ENCODE results near the gene CLBA1.

The CLBA1 gene

DNA sequence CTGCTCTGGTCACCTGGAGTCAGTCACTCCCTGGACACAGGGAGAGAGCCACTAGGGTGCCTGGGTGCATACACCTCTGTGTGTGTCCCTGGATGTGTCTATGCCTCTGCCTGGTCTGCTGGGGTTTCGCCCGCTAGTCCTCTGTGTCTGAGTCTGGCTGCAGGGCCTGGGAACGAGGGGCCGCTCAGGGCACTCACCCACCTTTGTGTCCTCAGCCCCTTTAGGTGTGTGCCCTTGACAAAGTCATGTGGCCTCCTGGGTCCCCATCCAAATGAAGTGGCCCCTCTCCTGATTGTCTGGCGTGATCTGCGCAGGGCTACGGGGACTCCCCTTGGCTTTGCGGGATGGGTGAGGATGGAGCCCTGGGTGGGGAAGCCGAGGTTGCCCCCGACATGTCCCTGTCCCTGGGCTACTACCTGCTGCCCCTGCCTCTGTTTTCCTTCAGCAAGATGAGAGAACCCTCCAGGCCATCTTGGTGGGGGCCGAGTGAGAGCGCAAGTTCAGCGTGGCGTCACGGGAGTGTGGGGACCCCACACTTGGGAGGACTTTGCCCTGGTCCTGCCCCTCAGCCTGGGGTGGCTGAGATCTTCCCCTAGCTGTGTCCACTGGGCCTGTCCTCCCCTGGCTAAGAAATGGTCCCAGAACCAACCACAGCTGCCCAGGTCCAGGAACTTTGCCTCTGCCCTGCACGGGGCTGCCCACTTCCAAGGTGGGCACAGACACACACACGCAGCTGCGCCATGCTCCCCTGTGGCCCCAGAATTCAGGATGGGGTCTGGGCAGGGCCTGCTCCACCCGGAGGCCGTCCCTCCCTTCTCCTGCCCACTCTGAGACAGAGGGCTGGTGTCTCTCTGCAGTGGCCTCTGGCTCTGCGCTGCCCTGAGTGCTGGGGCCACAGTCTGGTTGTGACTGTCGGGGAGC, 4.7 kb upstream of the CLBA1 start:
- no peak for DNase-seq

DNA sequence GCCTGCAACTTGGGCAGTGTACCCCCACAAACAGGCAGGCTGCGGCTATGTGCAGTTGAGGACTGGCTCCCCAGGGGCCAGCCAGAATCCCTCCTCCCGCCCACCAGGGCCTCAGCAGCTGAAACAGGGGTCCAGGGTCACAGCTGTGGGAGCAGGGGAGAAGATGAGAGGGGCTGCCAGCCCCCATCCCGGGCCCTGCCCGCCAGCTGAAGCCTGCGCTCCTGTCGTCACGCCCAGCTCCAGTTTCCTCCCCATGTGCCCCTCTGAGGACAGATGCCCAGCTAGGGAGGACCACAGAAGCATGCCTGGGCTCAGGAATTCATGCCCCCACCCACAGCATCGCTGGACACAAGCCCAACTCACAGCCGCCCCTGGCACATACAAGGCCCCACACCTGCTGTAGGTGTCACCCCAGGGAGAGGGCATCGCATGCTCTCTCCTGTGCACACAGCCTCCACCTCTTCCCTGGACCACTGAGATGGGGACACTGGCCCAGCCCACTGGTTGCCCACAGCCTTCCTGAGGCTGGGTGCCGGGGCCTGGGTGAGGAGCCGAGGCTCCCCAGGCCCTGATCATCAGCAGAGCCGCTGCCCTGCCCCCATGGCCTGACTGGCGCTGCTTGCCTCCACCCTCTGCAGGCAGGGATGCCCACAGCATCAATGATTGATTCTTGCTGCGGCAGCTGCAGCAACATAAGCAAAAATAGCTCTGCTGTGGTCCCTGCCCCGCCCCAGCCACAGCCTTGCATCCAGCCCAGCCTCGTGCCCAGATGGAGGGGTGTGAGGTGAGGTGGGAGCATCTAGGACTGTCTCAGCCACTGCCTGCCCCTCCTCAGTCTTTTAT, 3.7 kb upstream of the CLBA1 start:
- DNase-seq, result no peak

DNA sequence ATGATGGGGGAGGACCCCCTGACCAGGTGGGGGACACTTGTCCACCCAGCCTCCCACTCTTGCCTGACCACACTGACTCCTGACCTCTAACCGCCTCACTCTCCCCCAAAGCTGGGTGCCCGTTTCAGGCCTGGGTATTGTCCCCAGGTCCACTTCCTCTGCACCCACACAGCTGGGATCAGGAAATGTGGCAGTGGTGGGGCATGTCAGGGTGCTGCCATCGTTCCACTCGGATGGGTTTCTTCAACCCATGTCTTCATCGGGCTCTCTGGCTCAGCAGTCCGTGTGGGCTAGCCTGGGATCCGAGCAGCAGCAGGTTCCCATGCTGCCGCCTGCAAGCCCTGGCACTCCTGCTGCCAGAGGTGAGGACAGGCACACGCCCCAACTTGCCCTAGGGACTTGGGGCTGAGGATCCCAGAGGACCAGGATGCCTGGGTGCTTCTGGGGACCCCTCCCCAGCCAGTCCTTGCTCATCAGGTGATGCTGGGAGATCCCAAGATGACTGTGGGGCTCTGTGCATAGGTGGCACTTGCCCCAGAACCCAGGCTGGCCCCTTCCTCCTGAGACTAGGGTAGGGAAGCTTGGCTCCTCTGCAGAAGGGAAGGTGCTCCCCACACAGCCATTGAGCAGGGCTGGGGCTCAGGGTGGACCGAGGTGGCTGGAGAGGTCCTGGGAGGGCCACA, 2.9 kb upstream of the CLBA1 start:
- DNase-seq, result no peak

DNA sequence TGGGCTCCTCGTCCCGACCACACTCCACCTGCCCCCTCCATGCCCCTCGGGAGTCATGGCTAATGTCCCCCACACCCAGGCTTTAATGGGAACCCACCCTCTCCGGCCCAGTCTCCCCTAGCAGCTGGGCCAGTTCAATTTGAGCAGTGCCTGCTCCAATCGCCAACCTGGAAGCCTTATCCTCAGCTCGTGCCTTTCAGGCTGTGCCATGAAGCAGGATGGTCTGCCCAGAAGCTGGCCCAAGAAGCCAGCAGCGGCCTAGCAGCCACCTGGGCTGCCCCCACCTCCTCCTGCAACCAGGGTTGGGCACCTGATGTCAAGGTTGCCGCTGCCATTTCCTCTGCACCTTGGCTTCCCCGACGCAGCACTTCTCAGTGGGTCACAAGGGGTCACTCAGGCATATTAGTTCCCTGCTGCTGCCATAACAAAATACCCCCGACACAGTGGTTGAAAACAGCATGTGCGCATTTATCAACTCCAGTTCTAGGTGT, 2.3 kb upstream of the CLBA1 start:
- no peak for DNase-seq

DNA sequence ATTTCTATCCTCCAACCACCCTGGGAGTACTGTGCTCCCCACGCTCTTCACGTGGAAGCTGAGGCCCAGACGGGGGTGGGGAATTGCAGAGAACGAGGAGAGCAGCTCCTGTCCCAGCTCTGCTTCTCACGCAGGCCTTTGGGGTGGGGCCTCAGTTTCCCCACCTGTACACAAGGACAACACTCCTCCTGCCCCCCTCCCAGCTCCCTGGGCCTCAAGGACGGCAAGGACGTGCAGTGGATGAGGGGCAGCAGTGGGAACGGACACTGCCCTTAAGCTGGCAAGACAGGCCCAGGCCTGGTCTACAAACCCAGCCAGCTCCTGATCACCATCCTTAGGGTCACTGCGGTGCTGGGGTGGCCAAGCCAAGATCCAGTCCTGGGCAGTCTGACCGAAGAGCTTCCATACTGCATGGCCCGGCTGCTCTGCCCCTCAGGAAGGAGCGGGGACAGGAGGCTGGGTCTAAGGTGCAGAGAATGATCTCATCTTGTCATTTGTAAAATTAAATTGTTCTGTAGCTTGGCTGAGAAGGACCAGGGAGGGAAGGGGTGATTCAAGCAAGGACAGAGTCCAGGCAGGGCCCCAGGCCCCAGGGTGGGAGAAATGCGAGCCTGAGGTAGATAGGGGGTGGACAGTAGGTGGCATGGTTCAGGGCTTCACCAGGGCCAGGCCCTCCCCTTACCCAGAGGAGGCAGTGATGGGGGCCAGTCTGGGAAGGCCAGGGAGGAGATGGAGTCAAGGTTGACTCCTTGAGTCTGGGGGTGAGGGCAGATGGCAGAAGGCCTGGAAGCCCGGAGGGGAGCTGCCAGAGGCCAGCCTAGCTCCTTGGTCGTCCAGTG, 1.3 kb upstream of the CLBA1 start:
- no peak for DNase-seq

DNA sequence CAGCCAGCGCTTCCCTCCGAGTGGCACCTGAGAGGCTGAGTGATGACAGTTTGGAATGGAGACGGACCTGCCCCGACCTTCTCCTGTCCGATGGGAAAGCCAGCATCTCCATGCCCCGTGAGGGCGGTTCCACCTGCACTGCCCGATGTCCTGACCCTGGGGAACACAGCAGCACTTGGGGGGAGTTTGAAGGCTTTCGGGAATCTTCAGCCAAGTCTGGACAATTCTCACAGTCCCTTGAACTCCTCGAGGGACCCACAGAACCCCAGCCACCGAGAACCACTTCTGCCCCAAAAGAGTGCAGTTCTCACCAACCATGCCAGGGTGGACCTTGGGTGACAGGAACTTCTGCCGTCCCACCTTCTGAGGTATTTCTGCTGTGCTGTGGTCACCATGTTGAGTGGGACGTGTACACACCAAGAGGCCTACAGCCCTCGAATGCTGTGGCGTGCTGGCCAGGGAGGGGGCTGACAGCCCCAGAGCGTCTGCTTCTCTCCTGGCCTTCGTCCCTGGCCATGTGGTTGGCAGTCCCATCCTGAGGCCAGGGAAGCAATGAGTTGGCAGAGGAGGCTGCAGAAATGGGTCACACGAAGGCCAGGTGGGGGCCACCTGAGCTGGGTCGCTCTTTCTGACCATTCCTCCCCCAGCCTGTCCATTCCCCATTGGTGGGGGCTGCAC, 1.0 kb downstream of the CLBA1 start:
- no peak for DNase-seq

DNA sequence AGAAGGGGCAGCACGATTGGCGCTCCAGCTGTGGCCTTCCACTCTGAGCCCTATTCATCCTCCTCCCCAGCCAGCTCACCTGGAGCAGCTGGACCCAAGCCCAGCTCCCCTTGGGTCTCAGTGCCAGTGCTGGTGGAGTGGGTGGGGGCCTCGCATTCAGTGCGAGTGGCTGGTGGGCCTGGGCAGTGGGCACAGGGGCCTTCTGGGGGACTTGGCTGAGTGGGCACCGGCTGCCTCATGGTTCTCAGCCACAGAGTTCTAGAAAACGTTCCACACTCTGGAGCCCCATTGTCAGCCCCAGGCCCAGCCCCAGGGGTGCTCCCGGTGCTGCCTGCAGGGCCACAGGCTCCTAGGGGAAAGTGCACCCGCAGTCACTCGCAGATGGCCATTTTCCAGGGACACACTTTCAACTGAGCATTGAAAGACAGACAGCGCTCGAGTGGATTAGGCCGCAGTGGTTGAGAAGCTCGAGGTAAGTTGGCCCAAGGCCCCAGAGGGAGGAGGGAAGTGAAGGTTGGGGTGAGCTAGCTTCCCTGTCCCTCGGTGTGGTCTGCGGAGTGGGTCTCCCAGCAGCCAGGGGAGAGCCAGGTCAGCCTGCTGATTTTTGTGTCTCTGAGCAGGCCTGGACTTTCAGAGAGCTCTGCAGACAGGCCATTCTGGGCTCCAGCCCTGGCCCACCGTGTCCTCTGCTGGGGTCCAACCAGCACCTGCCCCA, 3.8 kb downstream of the CLBA1 start:
- no peak for DNase-seq

DNA sequence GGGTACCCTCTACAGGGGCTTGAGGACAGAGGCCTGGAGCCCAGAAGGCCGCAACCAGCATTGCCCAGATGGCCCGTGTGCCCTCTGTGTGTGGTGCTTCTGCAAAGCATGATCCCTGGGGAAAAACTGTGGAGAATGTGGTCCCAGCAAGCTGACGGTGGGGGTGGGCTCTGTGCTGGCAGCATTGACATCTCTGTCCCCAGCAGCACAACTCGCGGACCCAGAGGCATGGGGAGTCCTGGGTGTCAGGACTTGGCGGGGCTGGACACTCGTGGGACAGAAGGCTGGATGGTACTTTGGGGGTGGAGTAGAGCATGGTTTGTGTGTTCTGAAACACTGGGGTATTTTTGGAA, 4.3 kb downstream of the CLBA1 start:
- no peak for DNase-seq

DNA sequence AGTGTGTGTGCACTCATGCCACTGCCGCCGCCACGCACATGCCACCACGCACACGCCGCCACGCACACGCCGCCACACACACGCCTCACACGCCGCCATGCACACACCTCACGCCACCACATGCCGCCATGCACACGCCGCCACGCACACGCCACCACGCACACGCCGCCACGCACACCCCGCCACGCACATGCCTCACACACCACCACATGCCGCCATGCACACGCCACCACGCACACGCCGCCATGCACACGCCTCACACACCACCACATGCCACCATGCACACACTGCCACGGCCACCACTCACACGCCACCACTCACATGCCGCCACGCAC, 6.3 kb downstream of the CLBA1 start:
- no peak for DNase-seq

DNA sequence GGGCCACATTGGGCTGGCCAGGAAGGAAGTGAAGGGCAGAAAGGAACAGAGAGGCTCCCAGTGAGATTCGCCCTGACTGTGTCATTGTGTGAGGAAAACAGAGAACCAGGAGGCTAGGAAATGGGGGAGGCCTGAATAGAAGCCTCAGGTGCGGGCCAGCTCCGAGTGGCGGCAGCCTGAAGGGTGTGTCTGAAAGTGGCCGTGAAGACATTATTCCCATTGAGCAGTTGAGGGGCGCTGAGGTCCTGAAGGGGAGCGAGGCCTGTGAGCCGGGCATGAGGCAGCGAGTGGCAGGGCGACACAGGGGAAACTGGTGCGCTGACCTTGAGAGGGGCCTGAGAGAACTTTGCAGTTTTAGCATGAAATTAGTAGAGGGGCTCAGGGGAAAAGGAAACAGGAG, 6.9 kb downstream of the CLBA1 start:
- no peak for DNase-seq

DNA sequence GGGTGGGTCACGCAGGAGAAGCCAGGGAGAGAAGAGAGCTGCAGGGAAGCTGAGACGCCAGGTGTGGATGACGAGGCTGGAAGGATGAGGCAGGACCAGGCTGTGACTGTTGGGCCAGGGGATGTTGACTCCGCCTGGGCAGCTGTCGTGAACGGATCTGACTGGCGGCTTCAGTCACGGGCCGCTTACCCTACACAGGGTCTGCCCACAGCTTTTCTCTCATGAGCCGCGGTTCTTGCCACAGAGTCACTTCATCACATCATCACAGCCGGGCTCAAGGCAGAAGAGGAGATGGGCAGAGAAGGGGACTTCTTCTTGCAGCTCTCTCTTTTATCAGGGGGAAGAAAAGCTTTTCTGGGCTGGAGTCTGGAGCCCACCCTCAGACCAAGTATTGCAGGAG, 7.7 kb downstream of the CLBA1 start:
- no peak for DNase-seq

DNA sequence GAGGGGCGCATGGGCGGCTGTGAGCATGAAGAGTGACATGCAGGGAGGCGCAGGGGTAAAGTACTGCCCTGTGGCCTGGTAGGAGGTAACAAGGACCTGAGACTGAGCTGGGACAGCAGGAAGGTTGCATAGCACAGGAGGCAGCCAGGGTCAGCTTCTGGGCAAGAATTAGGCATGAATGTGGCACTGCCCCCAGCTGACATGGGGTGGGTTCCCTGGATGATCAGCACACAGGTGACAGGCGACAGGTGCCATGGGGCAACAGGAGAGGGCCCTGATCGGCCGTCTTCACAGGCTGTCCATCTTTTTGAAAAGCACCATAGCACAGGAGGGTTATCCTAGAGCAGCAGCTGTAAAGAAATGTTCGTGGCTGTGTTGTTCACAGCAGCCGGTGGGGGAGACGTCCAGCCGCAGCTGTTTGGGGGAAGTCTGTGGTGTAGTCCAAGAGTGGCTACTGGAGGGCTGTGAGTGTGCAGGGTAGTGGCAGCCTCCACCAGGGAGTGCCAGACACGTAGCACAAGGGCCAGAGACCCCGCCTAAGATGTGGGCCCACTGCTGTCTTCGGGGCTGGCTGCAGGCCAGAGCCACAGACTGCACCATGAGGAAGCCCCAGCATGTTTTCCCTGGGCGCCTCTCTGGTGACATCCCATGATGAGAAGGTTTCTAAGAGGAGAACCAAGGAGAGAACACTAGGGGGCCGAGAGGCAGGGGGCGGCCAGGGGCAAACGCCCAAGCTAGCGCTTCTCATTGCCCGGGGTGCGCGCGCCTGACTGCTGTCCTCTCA, 8.4 kb downstream of the CLBA1 start:
- DNase-seq, result no peak

DNA sequence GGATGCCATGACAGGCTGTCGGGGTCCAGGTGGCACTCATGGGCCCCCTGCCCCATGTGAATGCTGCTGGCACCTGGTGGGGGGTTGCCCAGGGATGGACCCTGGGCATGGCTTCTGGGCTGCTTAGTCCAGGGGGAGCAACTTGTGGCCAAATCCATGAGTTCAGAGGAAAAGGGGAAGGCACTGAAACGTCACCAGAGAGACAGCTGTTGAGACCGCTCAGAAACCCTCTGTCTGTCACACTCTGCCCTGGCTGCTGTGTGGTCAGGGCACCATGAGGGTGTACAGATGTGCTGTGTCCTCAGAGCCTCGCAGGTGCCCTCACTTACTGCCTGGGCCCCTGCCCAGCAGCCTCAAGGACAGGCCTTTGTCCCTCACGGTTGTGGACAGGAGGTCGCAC, 9.4 kb downstream of the CLBA1 start:
- DNase-seq, result no peak

DNA sequence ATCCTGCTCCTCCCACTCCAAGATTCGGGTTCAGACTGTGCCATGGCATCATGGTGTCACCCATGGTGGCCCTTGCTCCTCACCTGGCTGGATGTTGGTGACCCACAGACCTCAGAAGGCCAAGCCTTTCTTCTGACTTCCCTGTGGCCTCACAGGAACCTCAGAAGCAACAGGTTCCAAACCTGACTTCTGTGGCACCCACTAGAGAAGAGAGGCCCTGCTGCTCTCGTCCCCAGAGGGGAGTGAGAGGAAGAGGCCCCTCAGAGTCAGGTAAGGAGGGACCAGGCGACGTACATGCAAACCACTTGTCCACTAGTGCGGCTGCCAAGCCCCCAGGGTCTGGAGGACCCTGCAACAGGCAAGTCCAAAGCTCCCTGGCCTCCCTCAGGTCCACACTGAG, 10.4 kb downstream of the CLBA1 start:
- no peak for DNase-seq

DNA sequence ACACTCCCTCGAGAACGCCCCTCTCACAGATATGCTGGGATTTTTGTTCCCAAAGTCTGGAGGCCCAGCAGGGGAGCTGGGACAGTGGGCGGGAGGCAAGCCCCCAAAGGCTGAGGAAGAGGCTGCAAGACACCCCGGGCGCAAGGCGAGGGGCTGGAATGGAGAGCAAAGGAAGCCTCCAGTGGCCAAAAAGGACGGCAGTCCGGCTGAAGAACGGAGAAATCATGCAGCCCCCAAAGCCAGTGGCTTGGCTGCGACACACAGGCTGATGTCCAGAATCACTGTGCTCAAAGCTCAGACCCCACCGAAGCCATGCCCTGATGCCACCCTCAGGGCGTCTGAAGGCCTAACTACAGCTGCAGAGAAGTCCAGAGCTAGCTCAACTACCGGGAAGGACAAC, 10.9 kb downstream of the CLBA1 start:
- no peak for DNase-seq

DNA sequence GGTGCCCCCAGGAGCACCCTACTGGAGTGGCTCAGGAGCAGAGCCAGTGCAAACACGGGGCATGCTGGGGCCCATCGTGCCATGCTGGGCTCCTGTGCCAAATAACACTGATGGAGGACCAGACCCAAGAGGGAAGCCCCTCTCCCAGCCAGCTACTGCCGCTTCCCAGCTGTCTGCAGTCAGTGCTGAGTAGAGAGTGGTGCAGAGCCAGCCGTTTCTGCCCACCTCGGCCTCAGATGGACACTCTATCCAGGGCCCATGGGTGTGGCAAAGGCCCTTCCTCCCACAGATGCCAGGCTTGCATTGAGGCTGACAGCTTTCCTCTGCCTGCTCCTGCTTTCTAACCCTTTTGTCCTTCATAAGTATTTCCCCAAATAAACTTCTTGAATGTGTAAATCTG, 13.2 kb downstream of the CLBA1 start:
- no peak for DNase-seq

DNA sequence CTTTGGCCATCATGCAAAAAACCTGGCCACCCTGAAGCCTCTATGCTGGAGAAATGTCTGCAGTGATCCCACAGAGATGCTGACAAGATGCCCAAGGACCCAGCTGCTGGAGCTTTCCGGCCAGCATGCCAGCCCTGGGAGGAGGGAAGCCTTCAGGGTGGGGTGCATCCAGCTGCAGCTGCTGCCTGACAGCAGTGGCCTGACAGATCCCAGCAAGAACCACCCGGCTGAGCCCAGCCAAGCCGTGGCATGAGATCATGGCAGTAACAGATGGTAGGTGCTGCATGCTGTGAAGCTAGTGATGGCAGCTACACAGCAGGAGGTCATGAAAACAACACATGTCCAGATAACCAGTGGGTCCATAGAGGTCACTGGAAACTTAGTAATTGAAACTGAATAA, 13.8 kb downstream of the CLBA1 start:
- no peak for DNase-seq

DNA sequence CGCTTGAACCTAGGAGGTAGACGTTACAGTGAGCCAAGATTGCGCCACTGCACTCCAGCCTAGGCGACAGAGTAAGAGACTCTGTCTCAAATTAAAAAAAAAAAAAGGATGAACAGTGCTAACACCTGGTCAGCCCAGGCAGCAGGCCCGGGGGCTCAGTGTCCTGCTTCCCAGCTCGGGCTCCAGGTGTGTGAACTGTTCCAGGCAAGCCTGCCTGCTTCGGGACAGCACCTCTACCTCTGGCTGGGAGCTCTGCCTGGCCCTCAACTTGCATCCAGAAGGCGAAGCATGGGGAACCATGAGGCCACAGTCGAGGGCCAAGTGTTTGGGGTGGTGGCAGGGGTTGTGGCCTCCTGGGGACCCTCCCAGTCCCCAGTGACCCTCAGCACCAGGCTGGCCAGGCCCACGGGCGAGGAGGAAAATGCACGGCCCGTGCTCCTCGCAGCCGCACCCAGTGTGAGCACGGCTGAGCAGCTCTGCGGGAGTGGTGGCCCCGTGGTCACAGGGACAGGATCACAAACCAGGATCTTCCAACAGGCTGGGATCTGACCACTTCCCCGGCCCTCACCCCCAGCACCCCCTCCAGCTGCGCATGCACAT, 19.8 kb downstream of the CLBA1 start:
- DNase-seq, result no peak

DNA sequence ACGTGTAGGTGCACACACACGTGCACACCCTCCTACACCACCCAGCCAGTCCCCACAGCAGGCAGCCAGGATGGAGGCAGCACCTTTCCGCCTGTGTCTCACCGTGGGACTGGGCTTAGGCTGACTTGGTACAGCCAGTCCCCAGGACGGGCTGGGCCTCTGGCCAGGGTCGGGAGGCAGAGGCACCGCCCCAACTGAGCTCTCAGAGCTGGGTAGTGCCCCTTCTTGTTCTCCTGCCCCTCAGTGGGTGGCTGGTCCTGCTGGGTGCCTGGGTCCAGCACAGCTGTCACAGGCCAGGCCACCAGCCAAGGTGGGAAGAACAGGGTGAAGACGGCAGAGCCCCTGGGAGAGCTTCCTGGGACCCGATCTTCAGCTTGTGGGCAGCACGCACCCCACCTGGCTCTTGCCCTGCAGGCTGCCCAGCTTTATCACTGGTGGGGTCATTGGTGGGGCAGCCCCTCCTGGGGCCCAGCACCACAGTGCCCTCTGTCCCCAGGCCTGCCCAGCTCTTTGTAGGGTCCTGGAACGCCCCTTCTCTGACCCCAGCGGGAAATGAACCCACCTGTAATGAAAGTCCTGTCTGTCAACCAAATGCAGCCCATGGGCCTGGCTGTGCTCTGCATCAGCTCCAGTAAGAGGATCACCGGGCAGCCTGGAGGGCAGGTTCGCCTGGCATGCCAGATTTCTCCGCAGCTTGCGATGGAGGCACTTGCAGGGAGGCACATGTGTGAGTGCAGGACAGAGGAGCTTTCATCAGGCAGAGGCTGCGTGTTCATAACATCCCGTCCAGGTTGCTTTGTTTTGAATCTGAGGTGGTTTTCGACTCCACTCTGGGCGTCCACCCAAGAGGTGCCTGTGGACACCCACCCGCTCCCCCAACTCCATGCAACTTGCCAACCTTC, 20.6 kb downstream of the CLBA1 start:
- DNase-seq, result no peak
